ENCODE results near the gene CCDC91. TPM values are rescaled to one million over a fixed set of nuclear protein-coding genes. Genes with fewer than 3 reads are reported as not detected.
"Not testable (repeated sequence)": the region's sequence is repeated elsewhere in the genome, so short reads cannot be mapped to it uniquely, and the experiment has no call there.

The CCDC91 gene
- total and polyA plus RNA-seq, 2 experiments from 2014 or later = 13.9 to 25.5 TPM

GRCh38 chr12:28258998-28259397, 68.7 kb downstream of the CCDC91 start:
- Histone ChIP-seq H3K27me3 (no peaks in the 10 kb centered on the region), H3K9me3 (ENCODE audit: low read depth) (no peaks in the 10 kb centered on the region), H3K27ac (no peak overlapping the region), H3K36me3 (no peaks in the 10 kb centered on the region), H3K4me3 (no peak overlapping the region), H3K4me1 (ENCODE audit: low read depth) (no peaks in the 10 kb centered on the region)
- DNase-seq (ENCODE audit: low read depth in 1 of 2, low spot score in 1 of 2) = no peak
- TF ChIP-seq, protein P1, sequence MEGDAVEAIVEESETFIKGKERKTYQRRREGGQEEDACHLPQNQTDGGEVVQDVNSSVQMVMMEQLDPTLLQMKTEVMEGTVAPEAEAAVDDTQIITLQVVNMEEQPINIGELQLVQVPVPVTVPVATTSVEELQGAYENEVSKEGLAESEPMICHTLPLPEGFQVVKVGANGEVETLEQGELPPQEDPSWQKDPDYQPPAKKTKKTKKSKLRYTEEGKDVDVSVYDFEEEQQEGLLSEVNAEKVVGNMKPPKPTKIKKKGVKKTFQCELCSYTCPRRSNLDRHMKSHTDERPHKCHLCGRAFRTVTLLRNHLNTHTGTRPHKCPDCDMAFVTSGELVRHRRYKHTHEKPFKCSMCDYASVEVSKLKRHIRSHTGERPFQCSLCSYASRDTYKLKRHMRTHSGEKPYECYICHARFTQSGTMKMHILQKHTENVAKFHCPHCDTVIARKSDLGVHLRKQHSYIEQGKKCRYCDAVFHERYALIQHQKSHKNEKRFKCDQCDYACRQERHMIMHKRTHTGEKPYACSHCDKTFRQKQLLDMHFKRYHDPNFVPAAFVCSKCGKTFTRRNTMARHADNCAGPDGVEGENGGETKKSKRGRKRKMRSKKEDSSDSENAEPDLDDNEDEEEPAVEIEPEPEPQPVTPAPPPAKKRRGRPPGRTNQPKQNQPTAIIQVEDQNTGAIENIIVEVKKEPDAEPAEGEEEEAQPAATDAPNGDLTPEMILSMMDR (IDR thresholded peaks at IDR 0.05; ENCODE audit: low read depth, low read length) = no peak

DNA sequence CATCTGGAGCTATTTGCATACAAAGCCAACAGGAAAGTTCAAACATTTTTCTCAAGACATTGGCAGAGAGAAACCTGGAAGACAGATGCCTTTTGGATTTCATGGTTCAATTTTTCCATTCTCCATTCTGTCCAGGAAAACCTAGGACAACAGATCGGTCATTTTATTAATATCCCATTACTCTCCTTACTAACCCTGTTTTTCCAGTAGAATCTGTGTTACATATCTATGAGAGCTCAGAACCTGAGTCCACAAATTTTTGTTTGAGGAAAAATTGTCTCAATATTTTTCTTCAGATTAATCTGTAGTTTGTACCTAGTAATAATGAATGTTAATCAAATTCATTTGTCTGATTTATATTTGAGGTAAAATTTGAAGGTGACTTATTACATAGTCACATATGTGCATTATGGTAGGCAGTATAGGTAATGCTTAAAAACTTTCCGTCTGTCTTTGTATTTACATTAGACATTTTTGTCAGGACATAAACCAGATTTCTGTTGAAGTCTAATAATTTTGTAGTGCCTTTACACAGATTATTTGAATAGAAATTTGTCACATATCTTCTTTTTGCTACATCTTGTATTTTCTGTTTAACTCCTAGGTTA, 75.3 kb downstream of the CCDC91 start:
- no peaks in the 10 kb centered on the region for H3K27me3 ChIP-seq
- no peaks in the 10 kb centered on the region for H3K4me1 ChIP-seq (ENCODE audit: low read depth)
- H3K9me3 ChIP-seq (ENCODE audit: low read depth) = no peaks in the 10 kb centered on the region
- H3K36me3 ChIP-seq = no peaks in the 10 kb centered on the region
- TF ChIP-seq, protein P1 (IDR thresholded peaks at IDR 0.05; ENCODE audit: low read depth, low read length) = no peak
- no peak for DNase-seq (ENCODE audit: low read depth in 1 of 2, low spot score in 1 of 2)
- H3K4me3 ChIP-seq = no peak overlapping the region
- H3K27ac ChIP-seq = no peak overlapping the region

DNA sequence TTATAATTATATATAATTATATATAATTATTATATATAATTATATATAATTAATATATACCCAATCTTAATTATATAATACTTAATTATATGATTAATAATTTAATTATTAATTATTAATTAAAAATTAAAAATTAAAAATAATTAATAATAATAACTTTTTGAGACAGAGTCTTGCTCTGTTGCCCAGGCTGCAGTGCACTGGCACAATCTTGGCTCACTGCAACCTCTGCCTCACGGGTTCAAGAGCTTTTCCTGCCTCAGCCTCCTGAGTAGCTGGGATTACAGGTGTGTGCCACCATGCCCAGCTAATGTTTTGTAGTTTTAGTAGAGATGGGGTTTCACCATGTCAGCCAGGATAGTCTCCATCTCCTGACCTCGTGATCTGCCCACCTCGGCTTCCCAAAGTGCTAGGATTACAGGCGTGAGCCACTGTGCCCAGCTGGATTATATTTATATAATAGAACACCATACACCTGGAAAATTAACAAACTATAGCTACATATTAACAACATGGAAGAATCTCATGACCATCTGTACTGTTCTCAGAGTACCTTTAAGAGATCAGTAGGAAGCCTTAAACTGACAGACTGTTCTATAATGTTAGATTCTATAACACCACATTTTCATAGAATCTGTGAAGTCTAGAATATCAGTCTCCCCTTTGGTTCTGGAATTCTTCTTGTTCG, 77.8 kb downstream of the CCDC91 start:
- H3K9me3 ChIP-seq (ENCODE audit: low read depth); H3K36me3 ChIP-seq; H3K27ac ChIP-seq; DNase-seq (ENCODE audit: low read depth in 1 of 2, low spot score in 1 of 2); H3K27me3 ChIP-seq; H3K4me3 ChIP-seq; H3K4me1 ChIP-seq (ENCODE audit: low read depth): not testable (repeated sequence)

DNA sequence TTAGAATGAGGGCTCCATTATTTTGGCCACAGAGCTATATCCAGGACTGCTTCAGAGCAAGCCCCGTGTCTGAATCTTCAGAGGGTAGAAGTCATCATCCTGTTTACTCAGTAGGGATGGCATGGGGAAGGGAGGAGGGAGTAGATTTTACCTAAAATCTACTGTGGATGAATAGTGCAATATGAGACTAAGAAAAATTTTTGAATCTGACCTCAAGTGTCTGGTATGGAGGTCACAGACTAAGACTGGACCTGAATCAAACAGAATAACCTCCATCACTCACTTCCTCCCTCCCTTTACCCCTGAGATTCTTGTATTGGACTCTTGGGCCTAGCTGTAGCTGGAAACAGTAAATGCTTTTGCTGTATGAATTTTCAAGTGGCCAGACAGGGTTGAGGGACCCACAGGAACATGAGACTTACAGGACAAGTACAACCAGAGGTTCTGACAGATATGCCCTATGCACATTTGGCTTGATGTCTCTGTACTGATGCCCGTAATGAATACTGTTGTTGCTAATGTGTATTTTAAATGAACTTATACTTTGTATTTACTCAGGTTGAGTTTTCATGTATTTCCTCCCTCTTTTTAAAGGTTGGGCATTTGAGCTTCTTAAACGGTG, 78.5 kb downstream of the CCDC91 start:
- no peaks in the 10 kb centered on the region for H3K36me3 ChIP-seq
- H3K27me3 ChIP-seq = no peaks in the 10 kb centered on the region
- no peaks in the 10 kb centered on the region for H3K9me3 ChIP-seq (ENCODE audit: low read depth)
- TF ChIP-seq, protein P1 (IDR thresholded peaks at IDR 0.05; ENCODE audit: low read depth, low read length) = no peak
- no peak for DNase-seq (ENCODE audit: low read depth in 1 of 2, low spot score in 1 of 2)
- H3K4me3 ChIP-seq = no peak overlapping the region
- no peaks in the 10 kb centered on the region for H3K4me1 ChIP-seq (ENCODE audit: low read depth)
- no peak overlapping the region for H3K27ac ChIP-seq

GRCh38 chr12:28269851-28270250, 79.6 kb downstream of the CCDC91 start:
- Histone ChIP-seq H3K9me3 (ENCODE audit: low read depth) (no peaks in the 10 kb centered on the region), H3K27ac (no peak overlapping the region), H3K4me3 (no peak overlapping the region), H3K36me3 (no peaks in the 10 kb centered on the region), H3K4me1 (ENCODE audit: low read depth) (no peaks in the 10 kb centered on the region), H3K27me3 (no peaks in the 10 kb centered on the region)
- TF ChIP-seq, protein P1 (IDR thresholded peaks at IDR 0.05; ENCODE audit: low read depth, low read length) = no peak
- DNase-seq (ENCODE audit: low read depth in 1 of 2, low spot score in 1 of 2) = no peak

DNA sequence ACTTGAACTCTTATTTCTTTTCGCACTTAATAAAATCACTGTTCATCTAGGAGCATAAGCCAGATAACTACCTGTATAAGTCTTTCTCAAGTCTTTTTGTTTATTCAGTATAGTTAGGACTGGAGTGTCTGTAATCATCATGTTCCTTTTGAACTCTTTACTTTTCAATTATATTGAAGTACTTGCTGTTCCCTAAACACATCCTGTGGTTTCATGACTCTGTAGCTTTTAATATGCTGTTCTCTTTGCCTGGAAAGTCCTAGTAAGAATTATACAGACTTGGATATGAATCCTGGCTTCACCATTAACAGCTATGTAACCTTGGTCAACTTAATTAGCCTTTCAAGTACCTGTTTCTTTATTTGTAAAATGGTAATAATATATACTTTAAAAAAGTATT, 88.2 kb downstream of the CCDC91 start:
- Histone ChIP-seq H3K4me3 (no peak overlapping the region), H3K4me1 (ENCODE audit: low read depth) (no peaks in the 10 kb centered on the region), H3K9me3 (ENCODE audit: low read depth) (no peaks in the 10 kb centered on the region), H3K36me3 (no peaks in the 10 kb centered on the region), H3K27ac (no peak overlapping the region), H3K27me3 (no peaks in the 10 kb centered on the region)
- DNase-seq (ENCODE audit: low read depth in 1 of 2, low spot score in 1 of 2) = no peak
- TF ChIP-seq, protein P1 (IDR thresholded peaks at IDR 0.05; ENCODE audit: low read depth, low read length) = no peak
